Activated CD4-positive, alpha-beta memory T cell treated with anti-CD3 and anti-CD28 coated beads, Interleukin-2, amount 10 ng/mL, durations not matched to agents 7 days and 5 days (primary cell): ENCODE measurements around the gene TPRA1. TPM values are rescaled to one million over a fixed set of nuclear protein-coding genes. Genes with fewer than 3 reads are reported as not detected.

Experiments
- CTCF ChIA-PET: fragments of 350-600 bp; sonication (Branson Sonifier 250); formaldehyde crosslinking; loops from one replicate; lab custom pipeline; 2021; ENCODE audit warnings: antibody characterized with exemption, inconsistent platforms; lab: Charles Lee
- POLR2A ChIA-PET: fragments of 350-600 bp; sonication (Branson Sonifier 250); formaldehyde crosslinking; loops from one replicate; lab custom pipeline; 2021; ENCODE audit warnings: antibody characterized with exemption; lab: Charles Lee
- DNase-seq: peaks from one replicate; pipeline ENCODE4 v3.0.0-alpha.2; 2020
- H3K27ac Mint-ChIP-seq: one replicate; pipeline ENCODE4 v1.8.0; 2021; ENCODE audit warnings: mild to moderate bottlenecking, mixed read lengths
- H3K27me3 Mint-ChIP-seq: one replicate; pipeline ENCODE4 v1.8.0; 2021; ENCODE audit warnings: mixed read lengths
- H3K36me3 Mint-ChIP-seq: one replicate; pipeline ENCODE4 v1.8.0; 2021; ENCODE audit warnings: low read depth, mixed read lengths
- H3K4me1 Mint-ChIP-seq: one replicate; pipeline ENCODE4 v1.8.0; 2021; ENCODE audit warnings: mixed read lengths
- H3K4me3 Mint-ChIP-seq: one replicate; pipeline ENCODE4 v1.8.0; 2021; ENCODE audit warnings: mild to moderate bottlenecking, mixed read lengths
- H3K9me3 Mint-ChIP-seq: one replicate; pipeline ENCODE4 v1.8.0; 2021; ENCODE audit warnings: mixed read lengths
- total RNA-seq, 2 experiments: library from RNA; stranded (reverse); gene quantifications; one replicate each; pipeline ENCODE4 v1.2.3, GENCODE V29; 2021

Gene TPRA1
- total RNA-seq, result 10 to 100 TPM; 22.6 to 23.3 TPM

- no peaks in the 10 kb centered on the region for H3K27me3 Mint-ChIP-seq
- H3K4me3 Mint-ChIP-seq, result peak within 1 kb of the TSS; percentile 95
- H3K9me3 Mint-ChIP-seq, result no peaks in the 10 kb centered on the region
- ChIA-PET POLR2A (interaction anchor here (0.6 to 5.0 kb wide), 9 partner anchors 7 to 81 kb away, joined by 3 to 49 read pairs (median 4); partner anchors contain the start of gene MCM2), CTCF (interaction anchor here (0.9 to 1.9 kb wide), 3 partner anchors 16 to 47 kb away, joined by 3 to 7 read pairs (median 5); no protein-coding TSS in a partner anchor)
- peaks cover 31% of the 10 kb centered on the region for H3K4me1 Mint-ChIP-seq
- H3K27ac Mint-ChIP-seq, result peak within 1 kb of the TSS; percentile 97
- no peaks in the 10 kb centered on the region for H3K36me3 Mint-ChIP-seq
- DNase-seq, result peak; percentile 82
These were observed at the start of gene TPRA1 for GRCh38 chr3:127590593-127591465. TSS of gene TPRA1 (minus strand) at chr3:127590733. CDS start at chr3:127580146, 10,587 bp downstream.

GRCh38 chr3:127640042-127640355, 49.5 kb upstream of the TPRA1 start:
- H3K4me3 Mint-ChIP-seq, result no peak overlapping the region
- no peaks in the 10 kb centered on the region for H3K27me3 Mint-ChIP-seq

GRCh38 chr3:127639173-127640041, 48.9 kb upstream of the TPRA1 start:
- CTCF ChIA-PET, result interaction anchor here (1.3 kb wide), 1 partner anchor 42 kb away, joined by 4 read pairs; no protein-coding TSS in a partner anchor
- POLR2A ChIA-PET, result interaction anchor here (1.3 to 2.0 kb wide), 2 partner anchors 33 to 41 kb away, joined by 5 to 9 read pairs; partner anchors contain the start of genes ABTB1 and MCM2
- no peak overlapping the region for H3K4me3 Mint-ChIP-seq
- H3K9me3 Mint-ChIP-seq, result no peaks in the 10 kb centered on the region
- H3K27ac Mint-ChIP-seq, result no peak overlapping the region
- H3K27me3 Mint-ChIP-seq, result no peaks in the 10 kb centered on the region
- no peaks in the 10 kb centered on the region for H3K36me3 Mint-ChIP-seq
- peaks cover 21% of the 10 kb centered on the region for H3K4me1 Mint-ChIP-seq
- no peak for DNase-seq

More at GRCh38 chr3:127640042-127640355, 49.5 kb upstream of the TPRA1 start:
- no peak overlapping the region for H3K27ac Mint-ChIP-seq
- POLR2A ChIA-PET, result interaction anchor here (1.3 to 2.0 kb wide), 2 partner anchors 33 to 41 kb away, joined by 5 to 9 read pairs; partner anchors contain the start of genes ABTB1 and MCM2
- H3K9me3 Mint-ChIP-seq, result no peaks in the 10 kb centered on the region
- H3K36me3 Mint-ChIP-seq, result no peaks in the 10 kb centered on the region
- no peak for DNase-seq
- CTCF ChIA-PET, result interaction anchor here (1.3 kb wide), 1 partner anchor 42 kb away, joined by 4 read pairs; no protein-coding TSS in a partner anchor
- H3K4me1 Mint-ChIP-seq, result peaks cover 21% of the 10 kb centered on the region

- no peaks in the 10 kb centered on the region for H3K36me3 Mint-ChIP-seq
- peaks cover 4% of the 10 kb centered on the region for H3K27me3 Mint-ChIP-seq
- H3K4me3 Mint-ChIP-seq, result no peak overlapping the region
- H3K9me3 Mint-ChIP-seq, result no peaks in the 10 kb centered on the region
- peaks cover 21% of the 10 kb centered on the region for H3K4me1 Mint-ChIP-seq
- peak overlapping the region; percentile 5 for H3K27ac Mint-ChIP-seq
- no peak for DNase-seq
- CTCF ChIA-PET, result interaction anchor here (1.3 to 3.1 kb wide), 5 partner anchors 11 to 90 kb away, joined by 3 to 18 read pairs (median 5); partner anchors contain the start of gene TPRA1
- POLR2A ChIA-PET, result interaction anchor here (0.6 to 2.8 kb wide), 7 partner anchors 8 to 417 kb away, joined by 3 to 11 read pairs (median 3); partner anchors contain the start of genes ABTB1 and TPRA1
These were observed 47.4 kb upstream of the TPRA1 start for GRCh38 chr3:127637971-127638370.

- Mint-ChIP-seq H3K36me3 (no peaks in the 10 kb centered on the region), H3K27me3 (peaks cover 4% of the 10 kb centered on the region), H3K27ac (peak overlapping the region; percentile 53), H3K4me1 (peaks cover 21% of the 10 kb centered on the region), H3K4me3 (no peak overlapping the region), H3K9me3 (no peaks in the 10 kb centered on the region)
- POLR2A ChIA-PET, result interaction anchor here (0.7 to 2.8 kb wide), 7 partner anchors 9 to 62 kb away, joined by 3 to 11 read pairs (median 3); partner anchors contain the start of genes ABTB1 and TPRA1
- DNase-seq, result peak; percentile 76
- CTCF ChIA-PET, result interaction anchor here (0.9 to 3.1 kb wide), 7 partner anchors 10 to 89 kb away, joined by 3 to 18 read pairs (median 5); partner anchors contain the start of genes MCM2 and TPRA1
These were observed 47.0 kb upstream of the TPRA1 start for GRCh38 chr3:127637546-127637945.

GRCh38 chr3:127634653-127635052, 44.1 kb upstream of the TPRA1 start:
- POLR2A ChIA-PET, result no interaction called here
- no peak overlapping the region for H3K27ac Mint-ChIP-seq
- H3K27me3 Mint-ChIP-seq, result peaks cover 29% of the 10 kb centered on the region
- no peak overlapping the region for H3K4me3 Mint-ChIP-seq
- no peak for DNase-seq
- peaks cover 31% of the 10 kb centered on the region for H3K4me1 Mint-ChIP-seq
- no peaks in the 10 kb centered on the region for H3K9me3 Mint-ChIP-seq
- H3K36me3 Mint-ChIP-seq, result peaks cover 4% of the 10 kb centered on the region
- CTCF ChIA-PET, result interaction anchor here (1.0 kb wide), 1 partner anchor 10 kb away, joined by 3 read pairs; no protein-coding TSS in a partner anchor

GRCh38 chr3:127632035-127632820, 41.7 kb upstream of the TPRA1 start:
- peaks cover 47% of the 10 kb centered on the region for H3K27me3 Mint-ChIP-seq
- ChIA-PET POLR2A (no interaction called here), CTCF (no interaction called here)
- no peaks in the 10 kb centered on the region for H3K9me3 Mint-ChIP-seq
- H3K4me1 Mint-ChIP-seq, result peaks cover 27% of the 10 kb centered on the region
- H3K4me3 Mint-ChIP-seq, result no peak overlapping the region
- H3K36me3 Mint-ChIP-seq, result peaks cover 6% of the 10 kb centered on the region
- no peak for DNase-seq
- H3K27ac Mint-ChIP-seq, result no peak overlapping the region

- no peak overlapping the region for H3K4me3 Mint-ChIP-seq
- H3K36me3 Mint-ChIP-seq, result peaks cover 6% of the 10 kb centered on the region
- peaks cover 56% of the 10 kb centered on the region for H3K27me3 Mint-ChIP-seq
- H3K27ac Mint-ChIP-seq, result no peak overlapping the region
- ChIA-PET CTCF (no interaction called here), POLR2A (interaction anchor here (3.0 kb wide), 1 partner anchor 32 kb away, joined by 17 read pairs; the partner anchor contains the start of gene MCM2)
- H3K4me1 Mint-ChIP-seq, result peaks cover 24% of the 10 kb centered on the region
- DNase-seq, result no peak
- no peaks in the 10 kb centered on the region for H3K9me3 Mint-ChIP-seq
These were observed 40.5 kb upstream of the TPRA1 start for GRCh38 chr3:127630811-127631714.

- H3K27me3 Mint-ChIP-seq, result peaks cover 56% of the 10 kb centered on the region
- peaks cover 6% of the 10 kb centered on the region for H3K36me3 Mint-ChIP-seq
- H3K27ac Mint-ChIP-seq, result no peak overlapping the region
- H3K9me3 Mint-ChIP-seq, result no peaks in the 10 kb centered on the region
- peak; percentile 29 for DNase-seq
- POLR2A ChIA-PET, result interaction anchor here (3.0 kb wide), 1 partner anchor 31 kb away, joined by 17 read pairs; the partner anchor contains the start of gene MCM2
- H3K4me3 Mint-ChIP-seq, result peak overlapping the region; percentile 68
- peaks cover 25% of the 10 kb centered on the region for H3K4me1 Mint-ChIP-seq
- CTCF ChIA-PET, result no interaction called here
These were observed 39.2 kb upstream of the TPRA1 start for GRCh38 chr3:127629467-127630403.

- CTCF ChIA-PET, result no interaction called here
- H3K27ac Mint-ChIP-seq, result no peak within 1 kb of the TSS
These were observed 38.4 kb upstream of the TPRA1 start, which contains the start of gene PODXL2 for GRCh38 chr3:127628788-127629466. TSS of gene PODXL2 (plus strand) at chr3:127629185. CDS start at chr3:127629220, 35 bp downstream.

More at GRCh38 chr3:127628788-127629466, 38.4 kb upstream of the TPRA1 start, which contains the start of gene PODXL2:
- Mint-ChIP-seq H3K4me3 (peak within 1 kb of the TSS; percentile 68), H3K36me3 (peaks cover 6% of the 10 kb centered on the region), H3K27me3 (peaks cover 58% of the 10 kb centered on the region), H3K4me1 (peaks cover 25% of the 10 kb centered on the region), H3K9me3 (no peaks in the 10 kb centered on the region)
- POLR2A ChIA-PET, result interaction anchor here (3.0 kb wide), 1 partner anchor 30 kb away, joined by 17 read pairs; the partner anchor contains the start of gene MCM2
- DNase-seq, result peak; percentile 21
